Neural crest cell (in vitro differentiated cells): ENCODE data around the gene PYHIN1. TPM values are rescaled to one million over a fixed set of nuclear protein-coding genes. Genes with fewer than 3 reads are reported as not detected.

Source experiments
- DNase-seq: peaks from one replicate; pipeline ENCODE4 v3.0.0; 2021; ENCODE audit warnings: low read depth, mixed read lengths, low spot score
- H3K27ac Mint-ChIP-seq: one replicate; pipeline ENCODE4 v1.8.0; 2021; ENCODE audit warnings: mild to moderate bottlenecking, mixed read lengths; ENCODE audit not compliant: unreplicated experiment
- H3K27me3 Mint-ChIP-seq: 2 replicates; pipeline ENCODE4 v1.8.0; 2021; ENCODE audit warnings: low read depth, mild to moderate bottlenecking, mixed read lengths
- H3K36me3 Mint-ChIP-seq: 2 replicates; pipeline ENCODE4 v1.8.0; 2021; ENCODE audit warnings: low read depth, mild to moderate bottlenecking, mixed read lengths
- H3K4me1 Mint-ChIP-seq: 2 replicates; pipeline ENCODE4 v1.8.0; 2021; ENCODE audit warnings: mixed read lengths
- H3K4me3 Mint-ChIP-seq: one replicate; pipeline ENCODE4 v1.8.0; 2021; ENCODE audit warnings: mild to moderate bottlenecking, mixed read lengths
- H3K9me3 Mint-ChIP-seq: 2 replicates; pipeline ENCODE4 v1.8.0; 2021; ENCODE audit warnings: mixed read lengths
- total RNA-seq: library from RNA; stranded (reverse); gene quantifications from 2 replicates; pipeline ENCODE4 v1.2.1, GENCODE V29; 2021
- TF ChIP-seq, protein P1 (sequence below): fragments of 200-600 bp; sonication (generic); conservative IDR thresholded peaks from 2 replicates; pipeline ENCODE4 v1.5.0; 2021; ENCODE audit warnings: antibody characterized with exemption, mild to moderate bottlenecking

Gene PYHIN1
- total RNA-seq, 1 donor from 2014 or later, result not detected

DNA sequence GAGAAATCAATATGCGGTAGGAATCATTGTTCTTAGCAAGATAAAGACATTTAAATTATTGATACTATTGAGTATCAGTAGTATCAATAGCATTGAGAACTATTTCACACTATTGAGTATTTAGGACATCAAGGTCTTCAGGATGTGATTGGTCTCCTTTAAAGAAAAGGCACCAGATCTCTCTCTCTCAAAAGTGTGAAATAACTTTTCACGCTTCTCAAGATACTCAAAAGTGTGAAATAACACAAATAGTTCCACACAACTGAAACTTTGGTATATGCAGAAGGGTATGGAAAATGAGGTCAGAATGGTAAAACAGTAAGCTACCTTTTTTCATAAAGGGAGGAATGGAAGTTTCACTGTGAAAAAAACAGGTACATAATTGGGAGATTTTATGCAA is 6.7 kb upstream of the PYHIN1 start:
- no peak for DNase-seq
- H3K27ac Mint-ChIP-seq, result no peak overlapping the region
- TF ChIP-seq, protein P1, sequence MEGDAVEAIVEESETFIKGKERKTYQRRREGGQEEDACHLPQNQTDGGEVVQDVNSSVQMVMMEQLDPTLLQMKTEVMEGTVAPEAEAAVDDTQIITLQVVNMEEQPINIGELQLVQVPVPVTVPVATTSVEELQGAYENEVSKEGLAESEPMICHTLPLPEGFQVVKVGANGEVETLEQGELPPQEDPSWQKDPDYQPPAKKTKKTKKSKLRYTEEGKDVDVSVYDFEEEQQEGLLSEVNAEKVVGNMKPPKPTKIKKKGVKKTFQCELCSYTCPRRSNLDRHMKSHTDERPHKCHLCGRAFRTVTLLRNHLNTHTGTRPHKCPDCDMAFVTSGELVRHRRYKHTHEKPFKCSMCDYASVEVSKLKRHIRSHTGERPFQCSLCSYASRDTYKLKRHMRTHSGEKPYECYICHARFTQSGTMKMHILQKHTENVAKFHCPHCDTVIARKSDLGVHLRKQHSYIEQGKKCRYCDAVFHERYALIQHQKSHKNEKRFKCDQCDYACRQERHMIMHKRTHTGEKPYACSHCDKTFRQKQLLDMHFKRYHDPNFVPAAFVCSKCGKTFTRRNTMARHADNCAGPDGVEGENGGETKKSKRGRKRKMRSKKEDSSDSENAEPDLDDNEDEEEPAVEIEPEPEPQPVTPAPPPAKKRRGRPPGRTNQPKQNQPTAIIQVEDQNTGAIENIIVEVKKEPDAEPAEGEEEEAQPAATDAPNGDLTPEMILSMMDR, result no peak
- H3K4me1 Mint-ChIP-seq, result no peaks in the 10 kb centered on the region
- peaks cover 7% of the 10 kb centered on the region for H3K9me3 Mint-ChIP-seq
- no peak overlapping the region for H3K4me3 Mint-ChIP-seq
- peaks cover under 1% of the 10 kb centered on the region for H3K36me3 Mint-ChIP-seq
- H3K27me3 Mint-ChIP-seq, result peaks cover 6% of the 10 kb centered on the region

DNA sequence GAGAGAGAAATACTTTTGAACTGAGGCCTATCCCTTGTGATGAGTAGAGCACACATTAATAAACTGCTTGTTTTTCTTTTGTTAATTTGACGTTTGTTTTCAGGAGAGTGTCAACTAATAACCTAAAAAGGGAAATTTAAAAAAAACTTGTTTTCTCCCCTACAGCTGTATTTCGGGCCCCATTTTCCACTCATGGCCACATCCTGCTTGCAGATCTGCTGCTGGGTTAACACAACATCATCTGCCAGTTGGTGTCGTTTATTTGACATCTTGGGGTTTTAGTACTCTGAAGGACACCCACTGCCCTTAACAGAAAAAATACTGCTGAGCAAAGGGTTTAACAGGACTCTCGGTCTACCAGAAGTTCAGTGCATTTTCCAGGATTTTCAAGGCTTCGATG is 848 bp upstream of the PYHIN1 start:
- no peak for DNase-seq
- H3K36me3 Mint-ChIP-seq, result no peaks in the 10 kb centered on the region
- H3K9me3 Mint-ChIP-seq, result no peaks in the 10 kb centered on the region
- no peaks in the 10 kb centered on the region for H3K4me1 Mint-ChIP-seq
- no peak overlapping the region for H3K4me3 Mint-ChIP-seq
- TF ChIP-seq, protein P1, result no peak
- peaks cover 3% of the 10 kb centered on the region for H3K27me3 Mint-ChIP-seq
- H3K27ac Mint-ChIP-seq, result no peak overlapping the region

DNA sequence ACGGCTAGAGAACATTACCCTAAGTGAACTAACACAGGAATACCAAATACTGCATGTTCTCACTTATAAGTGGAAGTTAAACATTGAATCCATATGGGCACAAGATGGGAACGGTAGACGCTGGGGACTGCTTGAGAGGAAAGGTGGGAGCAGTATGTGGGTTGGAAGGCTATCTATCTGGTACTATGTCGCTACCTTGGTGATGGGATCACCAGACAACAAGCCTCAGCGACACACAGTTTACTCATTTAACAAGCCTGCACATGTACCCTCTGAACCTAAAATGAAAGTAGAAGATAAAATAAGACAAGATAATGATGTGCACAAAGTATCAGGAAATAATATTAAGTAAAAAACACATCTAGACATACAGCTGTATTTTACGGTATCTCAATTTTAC is 819 bp downstream of the PYHIN1 start:
- no peaks in the 10 kb centered on the region for H3K27me3 Mint-ChIP-seq
- H3K9me3 Mint-ChIP-seq, result no peaks in the 10 kb centered on the region
- DNase-seq, result no peak
- H3K4me1 Mint-ChIP-seq, result no peaks in the 10 kb centered on the region
- TF ChIP-seq, protein P1, result no peak
- no peaks in the 10 kb centered on the region for H3K36me3 Mint-ChIP-seq
- H3K27ac Mint-ChIP-seq, result no peak overlapping the region
- no peak overlapping the region for H3K4me3 Mint-ChIP-seq

DNA sequence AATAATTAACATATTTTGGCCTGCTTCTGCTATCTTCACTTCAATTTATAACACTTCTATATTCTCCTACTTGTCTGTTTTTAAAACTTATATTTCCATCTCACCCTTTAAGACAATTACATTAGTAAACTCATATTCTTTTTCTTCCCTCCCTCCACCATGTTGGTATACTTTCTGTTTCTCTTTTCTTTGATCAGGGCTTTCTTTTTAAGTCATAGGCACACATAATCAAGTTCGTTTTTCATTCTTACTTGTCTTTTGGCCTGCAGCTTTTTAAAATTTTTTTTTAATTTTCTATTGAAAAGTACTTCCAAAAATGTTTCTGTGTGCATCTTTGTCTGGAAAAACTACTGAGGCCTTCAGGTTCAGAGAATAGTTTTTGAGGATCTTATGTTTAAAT is 2.3 kb downstream of the PYHIN1 start:
- Mint-ChIP-seq H3K27me3 (no peaks in the 10 kb centered on the region), H3K9me3 (no peaks in the 10 kb centered on the region), H3K4me1 (no peaks in the 10 kb centered on the region), H3K36me3 (no peaks in the 10 kb centered on the region), H3K27ac (no peak overlapping the region), H3K4me3 (no peak overlapping the region)
- no peak for DNase-seq
- TF ChIP-seq, protein P1, result no peak

DNA sequence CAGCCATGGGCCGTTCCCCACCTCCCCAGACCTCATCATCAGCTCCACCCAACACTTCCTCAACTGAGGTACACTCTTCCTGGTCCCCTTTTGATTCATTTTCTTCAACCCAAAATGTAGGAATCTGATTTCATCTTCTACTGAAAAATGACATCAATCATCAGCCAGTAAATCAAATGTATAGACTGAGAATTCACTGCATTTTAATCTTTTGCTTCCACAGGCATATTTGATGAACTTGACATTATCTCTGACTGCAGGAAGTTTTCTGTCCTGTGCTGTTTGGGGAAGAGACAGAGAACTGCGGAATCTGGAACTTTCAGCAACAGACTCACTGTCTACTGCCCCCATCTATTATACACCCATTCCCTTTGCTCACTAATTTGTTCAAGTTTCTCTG is 7.8 kb downstream of the PYHIN1 start:
- no peaks in the 10 kb centered on the region for H3K27me3 Mint-ChIP-seq
- DNase-seq, result no peak
- no peak overlapping the region for H3K4me3 Mint-ChIP-seq
- no peak overlapping the region for H3K27ac Mint-ChIP-seq
- no peaks in the 10 kb centered on the region for H3K36me3 Mint-ChIP-seq
- H3K9me3 Mint-ChIP-seq, result no peaks in the 10 kb centered on the region
- TF ChIP-seq, protein P1, result no peak
- no peaks in the 10 kb centered on the region for H3K4me1 Mint-ChIP-seq

DNA sequence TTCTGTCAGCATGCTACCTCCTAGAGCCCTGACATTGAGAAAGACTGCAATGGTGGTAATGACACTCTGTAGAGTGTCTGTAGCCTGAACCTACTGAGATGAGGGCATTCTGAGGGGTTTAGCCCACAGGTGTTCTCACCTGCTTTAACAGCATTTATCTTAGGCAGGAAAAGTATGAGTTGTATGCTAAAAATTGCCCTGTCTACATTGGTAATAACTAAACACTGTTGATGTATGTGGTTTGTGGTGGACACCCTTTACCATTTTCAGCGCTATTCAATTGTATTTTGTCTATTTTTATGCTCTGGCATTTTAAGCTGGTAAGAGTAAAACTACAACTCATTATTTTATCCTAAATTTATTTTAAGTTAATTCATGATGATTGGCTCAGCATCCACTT is 10.0 kb downstream of the PYHIN1 start:
- H3K4me3 Mint-ChIP-seq, result no peak overlapping the region
- peaks cover 4% of the 10 kb centered on the region for H3K27me3 Mint-ChIP-seq
- TF ChIP-seq, protein P1, result no peak
- no peaks in the 10 kb centered on the region for H3K36me3 Mint-ChIP-seq
- no peaks in the 10 kb centered on the region for H3K9me3 Mint-ChIP-seq
- H3K27ac Mint-ChIP-seq, result no peak overlapping the region
- H3K4me1 Mint-ChIP-seq, result no peaks in the 10 kb centered on the region
- DNase-seq, result no peak
